Activated CD8-positive, alpha-beta memory T cell treated with anti-CD3 and anti-CD28 coated beads, Interleukin-2, amount 50 U/mL, for 4 hours (primary cell): ENCODE results near the gene AKR1C3.

ENCODE experiments used
- DNase-seq: peaks from one replicate; pipeline ENCODE4 v3.0.0-alpha.2; 2020

Gene AKR1C3

GRCh38 chr10:5142199-5142598, 48.0 kb downstream of the AKR1C3 start:
- no peak for DNase-seq

- DNase-seq, result no peak
Measured at GRCh38 chr10:5143137-5143536, 48.9 kb downstream of the AKR1C3 start.

GRCh38 chr10:5146920-5147254, 52.7 kb downstream of the AKR1C3 start:
- no peak for DNase-seq

- DNase-seq, result no peak
Measured at GRCh38 chr10:5147255-5147980, 53.2 kb downstream of the AKR1C3 start.

GRCh38 chr10:5147981-5148677, 53.9 kb downstream of the AKR1C3 start:
- no peak for DNase-seq

- DNase-seq, result no peak
Measured at GRCh38 chr10:5148678-5149032, 54.4 kb downstream of the AKR1C3 start.

GRCh38 chr10:5151076-5151475, 56.9 kb downstream of the AKR1C3 start:
- DNase-seq, result no peak

- no peak for DNase-seq
Measured at GRCh38 chr10:5155951-5156350, 61.7 kb downstream of the AKR1C3 start.
